Activated CD4-positive, alpha-beta memory T cell treated with anti-CD3 and anti-CD28 coated beads, Interleukin-2, amount 10 ng/mL, durations not matched to agents 7 days and 5 days (primary cell): ENCODE measurements around the gene ACAD11. TPM values are rescaled to one million over a fixed set of nuclear protein-coding genes. Genes with fewer than 3 reads are reported as not detected.

Source experiments
- CTCF ChIA-PET: fragments of 350-600 bp; sonication (Branson Sonifier 250); formaldehyde crosslinking; loops from one replicate; lab custom pipeline; 2021; ENCODE audit warnings: antibody characterized with exemption, inconsistent platforms; lab: Charles Lee
- POLR2A ChIA-PET: fragments of 350-600 bp; sonication (Branson Sonifier 250); formaldehyde crosslinking; loops from one replicate; lab custom pipeline; 2021; ENCODE audit warnings: antibody characterized with exemption; lab: Charles Lee
- DNase-seq: peaks from one replicate; pipeline ENCODE4 v3.0.0-alpha.2; 2020
- H3K27ac Mint-ChIP-seq: one replicate; pipeline ENCODE4 v1.8.0; 2021; ENCODE audit warnings: mild to moderate bottlenecking, mixed read lengths
- H3K27me3 Mint-ChIP-seq: one replicate; pipeline ENCODE4 v1.8.0; 2021; ENCODE audit warnings: mixed read lengths
- H3K36me3 Mint-ChIP-seq: one replicate; pipeline ENCODE4 v1.8.0; 2021; ENCODE audit warnings: low read depth, mixed read lengths
- H3K4me1 Mint-ChIP-seq: one replicate; pipeline ENCODE4 v1.8.0; 2021; ENCODE audit warnings: mixed read lengths
- H3K4me3 Mint-ChIP-seq: one replicate; pipeline ENCODE4 v1.8.0; 2021; ENCODE audit warnings: mild to moderate bottlenecking, mixed read lengths
- H3K9me3 Mint-ChIP-seq: one replicate; pipeline ENCODE4 v1.8.0; 2021; ENCODE audit warnings: mixed read lengths
- total RNA-seq, 2 experiments: library from RNA; stranded (reverse); gene quantifications; one replicate each; pipeline ENCODE4 v1.2.3, GENCODE V29; 2021

ACAD11 gene
- total RNA-seq, 2 experiments from 2014 or later: 9.0 to 13.0 TPM

- no peak for DNase-seq
- H3K27me3 Mint-ChIP-seq: no peaks in the 10 kb centered on the region
- peaks cover 10% of the 10 kb centered on the region for H3K36me3 Mint-ChIP-seq
- peak overlapping the region; percentile 93 for H3K4me3 Mint-ChIP-seq
- POLR2A ChIA-PET: interaction anchor here (0.9 to 3.1 kb wide), 7 partner anchors 8 to 912 kb away, joined by 3 to 9 read pairs (median 4); partner anchors contain the start of genes CDV3 and DNAJC13
- H3K9me3 Mint-ChIP-seq: no peaks in the 10 kb centered on the region
- H3K27ac Mint-ChIP-seq: peak overlapping the region; percentile 92
- CTCF ChIA-PET: interaction anchor here (1.2 to 2.0 kb wide), 4 partner anchors 9 to 134 kb away, joined by 3 to 6 read pairs (median 4); no protein-coding TSS in a partner anchor
- H3K4me1 Mint-ChIP-seq: peaks cover 39% of the 10 kb centered on the region
Measured at GRCh38 chr3:132661101-132661500, 1.5 kb upstream of the ACAD11 start.

GRCh38 chr3:132660811-132661070 lies 1.1 kb upstream of the ACAD11 start:
- Mint-ChIP-seq H3K27ac (peak overlapping the region; percentile 92), H3K36me3 (peaks cover 8% of the 10 kb centered on the region), H3K27me3 (no peaks in the 10 kb centered on the region), H3K9me3 (no peaks in the 10 kb centered on the region), H3K4me3 (peak overlapping the region; percentile 93), H3K4me1 (peaks cover 39% of the 10 kb centered on the region)
- no peak for DNase-seq
- POLR2A ChIA-PET: interaction anchor here (0.9 to 3.1 kb wide), 7 partner anchors 9 to 912 kb away, joined by 3 to 9 read pairs (median 4); partner anchors contain the start of genes CDV3 and DNAJC13
- CTCF ChIA-PET: interaction anchor here (1.2 to 2.0 kb wide), 5 partner anchors 9 to 201 kb away, joined by 3 to 6 read pairs (median 4); no protein-coding TSS in a partner anchor

GRCh38 chr3:132660052-132660810 lies 622 bp upstream of the ACAD11 start, which contains the start of gene UBA5:
Gene UBA5, plus strand, starts transcription at chr3:132660329. Its CDS starts 209 bp downstream, at chr3:132660538.
- peaks cover 8% of the 10 kb centered on the region for H3K36me3 Mint-ChIP-seq
- no peaks in the 10 kb centered on the region for H3K27me3 Mint-ChIP-seq
- POLR2A ChIA-PET: interaction anchor here (0.9 to 3.1 kb wide), 7 partner anchors 9 to 913 kb away, joined by 3 to 9 read pairs (median 4); partner anchors contain the start of genes CDV3 and DNAJC13
- H3K9me3 Mint-ChIP-seq: no peaks in the 10 kb centered on the region
- CTCF ChIA-PET: interaction anchor here (1.2 to 2.0 kb wide), 5 partner anchors 10 to 200 kb away, joined by 3 to 6 read pairs (median 4); no protein-coding TSS in a partner anchor
- peak within 1 kb of the TSS; percentile 93 for H3K4me3 Mint-ChIP-seq
- H3K27ac Mint-ChIP-seq: peak within 1 kb of the TSS; percentile 92
- DNase-seq: peak; percentile 74
- H3K4me1 Mint-ChIP-seq: peaks cover 39% of the 10 kb centered on the region

GRCh38 chr3:132659000-132659364 lies 627 bp downstream of the ACAD11 start:
- Mint-ChIP-seq H3K27ac (no peak overlapping the region), H3K4me3 (peak overlapping the region; percentile 93), H3K27me3 (no peaks in the 10 kb centered on the region), H3K36me3 (peaks cover 3% of the 10 kb centered on the region), H3K9me3 (no peaks in the 10 kb centered on the region), H3K4me1 (peaks cover 36% of the 10 kb centered on the region)
- POLR2A ChIA-PET: interaction anchor here (0.9 to 3.1 kb wide), 2 partner anchors 8 to 242 kb away, joined by 3 to 9 read pairs; partner anchors contain the start of gene DNAJC13
- CTCF ChIA-PET: no interaction called here
- DNase-seq: no peak

GRCh38 chr3:132657869-132658747 lies 1.5 kb downstream of the ACAD11 start:
- H3K27me3 Mint-ChIP-seq: no peaks in the 10 kb centered on the region
- no peaks in the 10 kb centered on the region for H3K9me3 Mint-ChIP-seq
- no peak overlapping the region for H3K27ac Mint-ChIP-seq
- H3K4me3 Mint-ChIP-seq: peak overlapping the region; percentile 26
- DNase-seq: no peak
- CTCF ChIA-PET: no interaction called here
- H3K4me1 Mint-ChIP-seq: peaks cover 30% of the 10 kb centered on the region
- POLR2A ChIA-PET: interaction anchor here (0.9 to 3.1 kb wide), 2 partner anchors 9 to 241 kb away, joined by 3 to 9 read pairs; partner anchors contain the start of gene DNAJC13
- no peaks in the 10 kb centered on the region for H3K36me3 Mint-ChIP-seq

- Mint-ChIP-seq H3K4me3 (no peak overlapping the region), H3K9me3 (no peaks in the 10 kb centered on the region), H3K4me1 (peaks cover 18% of the 10 kb centered on the region), H3K27me3 (no peaks in the 10 kb centered on the region), H3K36me3 (no peaks in the 10 kb centered on the region), H3K27ac (no peak overlapping the region)
- no peak for DNase-seq
- ChIA-PET CTCF (no interaction called here), POLR2A (no interaction called here)
Measured at GRCh38 chr3:132655471-132655870, 4.1 kb downstream of the ACAD11 start.

- H3K4me3 Mint-ChIP-seq: no peak overlapping the region
- no peaks in the 10 kb centered on the region for H3K9me3 Mint-ChIP-seq
- no peaks in the 10 kb centered on the region for H3K36me3 Mint-ChIP-seq
- CTCF ChIA-PET: no interaction called here
- POLR2A ChIA-PET: no interaction called here
- no peak overlapping the region for H3K27ac Mint-ChIP-seq
- no peaks in the 10 kb centered on the region for H3K27me3 Mint-ChIP-seq
- DNase-seq: no peak
- peaks cover 18% of the 10 kb centered on the region for H3K4me1 Mint-ChIP-seq
Measured at GRCh38 chr3:132654721-132655120, 4.9 kb downstream of the ACAD11 start.

GRCh38 chr3:132654190-132654589 lies 5.4 kb downstream of the ACAD11 start:
- Mint-ChIP-seq H3K36me3 (no peaks in the 10 kb centered on the region), H3K27me3 (no peaks in the 10 kb centered on the region), H3K4me1 (peaks cover 17% of the 10 kb centered on the region), H3K4me3 (no peak overlapping the region), H3K27ac (no peak overlapping the region), H3K9me3 (no peaks in the 10 kb centered on the region)
- POLR2A ChIA-PET: no interaction called here
- no peak for DNase-seq
- CTCF ChIA-PET: no interaction called here

GRCh38 chr3:132652640-132653270 lies 6.9 kb downstream of the ACAD11 start:
- peaks cover 6% of the 10 kb centered on the region for H3K4me1 Mint-ChIP-seq

GRCh38 chr3:132650153-132650552 lies 9.5 kb downstream of the ACAD11 start:
- no peak for DNase-seq
- no peaks in the 10 kb centered on the region for H3K27me3 Mint-ChIP-seq
- no peaks in the 10 kb centered on the region for H3K36me3 Mint-ChIP-seq
- H3K27ac Mint-ChIP-seq: no peak overlapping the region
- no peaks in the 10 kb centered on the region for H3K9me3 Mint-ChIP-seq
- POLR2A ChIA-PET: no interaction called here
- peaks cover 2% of the 10 kb centered on the region for H3K4me1 Mint-ChIP-seq
- no peak overlapping the region for H3K4me3 Mint-ChIP-seq
- CTCF ChIA-PET: no interaction called here

More at GRCh38 chr3:132652640-132653270, 6.9 kb downstream of the ACAD11 start:
- Mint-ChIP-seq H3K9me3 (no peaks in the 10 kb centered on the region), H3K27me3 (no peaks in the 10 kb centered on the region), H3K36me3 (no peaks in the 10 kb centered on the region), H3K27ac (no peak overlapping the region), H3K4me3 (no peak overlapping the region)
- DNase-seq: no peak
- ChIA-PET CTCF (no interaction called here), POLR2A (no interaction called here)

- Mint-ChIP-seq H3K27me3 (no peaks in the 10 kb centered on the region), H3K9me3 (no peaks in the 10 kb centered on the region), H3K27ac (no peak overlapping the region), H3K4me1 (peaks cover 5% of the 10 kb centered on the region), H3K36me3 (no peaks in the 10 kb centered on the region), H3K4me3 (no peak overlapping the region)
- POLR2A ChIA-PET: no interaction called here
- CTCF ChIA-PET: interaction anchor here (0.5 to 1.4 kb wide), 2 partner anchors 22 to 108 kb away, joined by 3 to 11 read pairs; no protein-coding TSS in a partner anchor
- DNase-seq: no peak
Measured at GRCh38 chr3:132645058-132645457, 14.6 kb downstream of the ACAD11 start.

- Mint-ChIP-seq H3K9me3 (no peaks in the 10 kb centered on the region), H3K36me3 (peaks cover 9% of the 10 kb centered on the region), H3K27ac (no peak overlapping the region), H3K4me3 (no peak overlapping the region), H3K4me1 (peaks cover 5% of the 10 kb centered on the region), H3K27me3 (no peaks in the 10 kb centered on the region)
- no peak for DNase-seq
- ChIA-PET CTCF (interaction anchor here (0.7 to 6.0 kb wide), 12 partner anchors 18 to 292 kb away, joined by 3 to 100 read pairs (median 4); no protein-coding TSS in a partner anchor), POLR2A (interaction anchor here (1.0 to 1.6 kb wide), 2 partner anchors 17 to 226 kb away, joined by 3 read pairs; partner anchors contain the start of gene DNAJC13)
Measured at GRCh38 chr3:132643366-132643765, 16.2 kb downstream of the ACAD11 start.
